Muscle of leg (tissue), 11 donors: ENCODE results near the gene CYTH4. TPM values are rescaled to one million over a fixed set of nuclear protein-coding genes. Genes with fewer than 3 reads are reported as not detected.

ENCODE experiments used
- DNase-seq: peaks from one replicate; pipeline ENCODE4 v3.0.0; 2013
- H3K27ac ChIP-seq: one replicate; pipeline ENCODE4 v1.5.1; 2013; ENCODE audit warnings: mild to moderate bottlenecking, low read length, control low read depth
- H3K27me3 ChIP-seq: one replicate; pipeline ENCODE4 v1.6.1; 2013; ENCODE audit warnings: low read length; ENCODE audit not compliant: control insufficient read depth, insufficient read depth
- H3K36me3 ChIP-seq: one replicate; pipeline ENCODE4 v1.6.1; 2013; ENCODE audit warnings: low read length; ENCODE audit not compliant: control insufficient read depth, insufficient read depth
- H3K4me1 ChIP-seq: one replicate; pipeline ENCODE4 v1.6.1; 2013; ENCODE audit warnings: low read length; ENCODE audit not compliant: control insufficient read depth, insufficient read depth
- H3K4me3 ChIP-seq: one replicate; pipeline ENCODE4 v1.5.1; 2013; ENCODE audit warnings: low read length, control low read depth
- H3K9me3 ChIP-seq: replicated peaks from 2 replicates; pipeline ENCODE4 v1.6.1; 2013; ENCODE audit warnings: low read depth, low read length; ENCODE audit not compliant: control insufficient read depth
- WGBS: methylation state at CpG from one replicate; pipeline ENCODE4 v1.1.5; 2013; ENCODE audit warnings: missing lambda C conversion rate; ENCODE audit not compliant: insufficient coverage; 5-methylcytosine and 5-hydroxymethylcytosine counted together
- polyA plus RNA-seq, 8 donors: library from polyadenylated mRNA; unstranded; fragments of 120-200 nt; gene quantifications; one replicate each; pipeline versions ENCODE4 v1.2.1 to v1.2.3, GENCODE V29; 2013; ENCODE audit warnings: inconsistent platforms in 1 of 8, low replicate concordance in 1 of 8; ENCODE audit not compliant: insufficient read length in 8 of 8, insufficient read depth in 1 of 8
- total RNA-seq: library from RNA; stranded (reverse); fragments of 120-200 nt; gene quantifications from one replicate; pipeline ENCODE4 v1.2.4, GENCODE V29; 2013

The CYTH4 gene
- total and polyA plus RNA-seq, 9 donors: 4.6 to 9.6 (median 5.8) TPM

DNA sequence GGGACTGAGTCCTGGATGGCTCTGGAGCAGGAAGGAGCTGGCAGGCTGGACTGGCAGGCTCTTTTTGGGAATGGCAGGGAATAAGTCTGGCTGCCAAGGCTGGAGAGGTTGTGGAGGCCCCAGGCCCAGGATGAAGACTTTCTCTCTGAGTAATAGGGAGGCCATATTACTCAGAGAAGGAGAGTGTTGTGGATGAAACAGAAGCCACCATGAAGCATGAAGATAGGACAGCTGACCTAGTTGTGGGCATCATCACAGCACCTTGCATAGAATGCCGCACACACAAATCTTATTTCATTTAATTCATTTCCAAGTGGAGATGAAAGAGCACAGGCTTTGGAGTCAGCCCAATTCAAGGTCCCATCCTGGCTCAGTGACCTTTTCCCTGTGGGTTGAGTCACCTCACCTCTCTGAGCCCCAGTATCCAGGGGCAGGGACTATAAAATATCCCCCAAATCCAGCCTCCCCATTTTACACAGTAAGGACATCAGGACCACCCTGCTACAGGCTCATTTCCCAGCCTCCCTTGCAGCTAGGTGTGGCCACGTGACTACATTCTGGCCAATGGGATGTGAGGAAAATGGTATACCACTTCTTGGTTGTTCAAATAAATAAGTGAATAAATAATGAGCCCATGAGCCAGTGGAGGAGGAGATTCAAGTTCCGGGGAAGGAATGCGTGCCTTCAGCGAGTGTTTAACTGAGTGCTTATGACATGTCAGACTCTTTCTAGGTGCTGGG is 9.4 kb downstream of the CYTH4 start:
- Histone ChIP-seq H3K27me3 (peaks cover 2% of the 10 kb centered on the region), H3K36me3 (no peaks in the 10 kb centered on the region), H3K4me1 (peaks cover 8% of the 10 kb centered on the region), H3K4me3 (no peak overlapping the region), H3K9me3 (peaks cover 2% of the 10 kb centered on the region), H3K27ac (no peak overlapping the region)
- DNase-seq: no peak
- WGBS: 96% methylated on average over 5 of the region's 5 CpGs

DNA sequence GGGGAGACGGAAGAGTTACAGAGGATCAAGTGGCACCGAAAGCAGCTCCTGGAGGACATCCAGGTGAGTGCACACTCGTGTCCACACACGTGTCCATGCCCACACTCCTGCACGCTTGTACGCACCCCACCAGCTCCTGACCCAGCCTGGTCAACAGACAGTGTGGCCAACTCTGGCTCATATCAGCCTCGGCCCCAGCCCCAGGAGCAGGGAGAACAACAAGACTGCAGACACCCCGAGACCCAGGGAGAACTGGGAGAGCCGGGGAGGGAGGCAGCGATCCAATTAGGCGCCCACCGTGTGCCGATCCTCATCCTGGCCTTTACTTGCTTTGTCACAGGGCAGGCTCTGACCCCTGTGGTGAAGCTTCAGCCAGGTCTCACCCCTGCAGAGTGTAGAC is 10.3 kb downstream of the CYTH4 start:
- peaks cover 2% of the 10 kb centered on the region for H3K27me3 ChIP-seq
- H3K4me3 ChIP-seq: no peak overlapping the region
- DNase-seq: no peak
- no peak overlapping the region for H3K27ac ChIP-seq
- WGBS: 87% methylated on average over 13 of the region's 13 CpGs
- H3K36me3 ChIP-seq: no peaks in the 10 kb centered on the region
- peaks cover 8% of the 10 kb centered on the region for H3K4me1 ChIP-seq
- peaks cover 2% of the 10 kb centered on the region for H3K9me3 ChIP-seq

DNA sequence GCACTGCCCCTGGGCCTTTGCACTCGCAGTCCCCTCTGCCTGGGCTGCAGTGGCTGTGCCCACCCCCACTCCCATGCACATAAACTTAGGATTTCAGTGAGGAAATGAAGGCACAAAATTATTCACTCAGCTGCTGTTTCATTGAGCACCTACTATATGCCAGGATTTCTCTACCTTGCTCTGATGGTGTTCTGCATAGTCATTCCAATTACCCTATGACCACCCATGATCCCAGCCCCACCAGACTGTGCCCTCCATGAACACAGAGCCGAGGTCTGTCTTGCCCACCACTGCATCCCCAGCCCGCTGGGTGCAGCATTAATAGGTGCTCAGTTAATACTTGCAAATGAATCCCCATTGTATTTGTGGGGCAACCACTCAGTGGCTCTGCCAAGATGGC is 10.9 kb downstream of the CYTH4 start:
- 94% methylated on average over 2 of the region's 3 CpGs for WGBS
- H3K27me3 ChIP-seq: peaks cover 2% of the 10 kb centered on the region
- peaks cover 8% of the 10 kb centered on the region for H3K4me1 ChIP-seq

DNA sequence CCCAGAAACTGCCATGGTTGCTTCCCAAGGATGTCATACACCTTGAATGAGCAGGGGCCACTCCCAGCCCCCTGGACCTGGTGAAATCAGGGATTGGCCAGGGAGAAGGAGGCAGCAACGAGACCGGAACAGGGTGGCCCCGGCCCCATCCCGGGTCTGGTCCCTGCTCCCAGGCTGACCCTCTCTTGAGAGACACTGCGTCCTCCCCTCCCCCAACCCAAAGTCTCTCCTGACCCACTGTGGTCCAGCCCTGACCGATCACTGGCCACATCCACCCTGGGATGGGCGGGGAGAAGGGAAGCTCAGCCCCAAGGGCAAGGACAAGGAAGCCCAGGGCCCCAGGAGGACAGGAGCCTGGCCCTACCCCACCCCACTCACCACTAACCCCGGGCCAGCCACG is 12.4 kb downstream of the CYTH4 start:
- Histone ChIP-seq H3K4me1 (peaks cover 8% of the 10 kb centered on the region), H3K27me3 (peaks cover 2% of the 10 kb centered on the region), H3K27ac (no peak overlapping the region), H3K4me3 (no peak overlapping the region), H3K36me3 (no peaks in the 10 kb centered on the region), H3K9me3 (peaks cover 2% of the 10 kb centered on the region)
- WGBS: 59% methylated on average over 2 of the region's 9 CpGs
- no peak for DNase-seq

More for the DNA sequence above, 10.9 kb downstream of the CYTH4 start:
- no peak overlapping the region for H3K27ac ChIP-seq
- H3K4me3 ChIP-seq: no peak overlapping the region
- no peak for DNase-seq
- H3K9me3 ChIP-seq: peaks cover 2% of the 10 kb centered on the region
- H3K36me3 ChIP-seq: no peaks in the 10 kb centered on the region

DNA sequence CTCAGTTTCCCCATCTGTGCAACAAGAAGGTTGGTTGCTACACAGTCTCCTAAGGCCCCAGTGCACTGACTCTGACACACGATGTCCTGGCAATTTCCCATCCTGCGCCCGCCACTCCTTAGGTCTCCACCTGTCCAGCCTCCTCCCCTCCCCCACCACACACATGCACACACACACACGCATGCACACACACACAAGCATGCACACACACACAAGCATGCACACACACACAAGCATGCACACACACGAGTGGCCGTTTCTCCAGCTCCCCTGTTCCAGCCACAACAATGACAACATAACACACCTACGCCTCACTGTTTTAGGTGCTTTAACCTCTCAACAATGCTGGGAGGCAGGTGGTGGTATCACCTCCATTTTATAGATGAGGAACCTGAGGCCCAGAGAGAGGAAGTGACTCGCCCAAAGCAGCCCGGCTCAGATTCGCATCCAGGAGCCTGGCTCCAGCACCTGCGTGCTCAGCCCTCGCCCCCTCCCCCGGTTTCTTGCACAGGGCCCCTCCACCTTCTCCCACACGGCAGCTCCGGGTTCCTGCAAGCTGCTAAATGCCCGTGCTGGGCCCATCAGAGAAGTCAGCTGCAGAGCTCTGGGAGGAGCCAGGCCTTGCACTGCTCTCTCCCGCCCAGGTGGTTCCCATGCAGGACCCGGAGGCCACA is 13.0 kb downstream of the CYTH4 start:
- WGBS: 51% methylated on average over 12 of the region's 18 CpGs
- Histone ChIP-seq H3K9me3 (peaks cover 2% of the 10 kb centered on the region), H3K36me3 (no peaks in the 10 kb centered on the region), H3K4me1 (peaks cover 8% of the 10 kb centered on the region), H3K27me3 (peaks cover 2% of the 10 kb centered on the region), H3K27ac (no peak overlapping the region), H3K4me3 (no peak overlapping the region)
- no peak for DNase-seq

DNA sequence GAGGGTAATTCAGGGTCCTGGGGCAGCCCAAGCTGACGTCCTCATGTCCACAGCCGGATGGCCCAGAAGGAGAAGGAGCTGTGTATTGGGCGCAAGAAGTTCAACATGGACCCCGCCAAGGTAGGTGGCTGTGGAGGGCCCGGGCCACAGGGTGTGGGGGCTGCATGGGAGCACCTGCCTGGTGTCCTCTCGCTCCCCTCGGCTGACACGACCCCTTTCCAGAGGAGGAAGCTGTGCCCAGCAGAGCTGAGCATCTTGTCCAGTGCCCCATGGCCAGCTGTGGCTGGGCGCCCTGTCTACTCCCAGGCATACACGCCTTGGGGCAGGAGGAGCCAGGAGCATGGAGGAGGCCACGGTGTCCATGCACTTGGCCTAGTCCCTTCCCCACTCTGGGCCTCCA is 13.6 kb downstream of the CYTH4 start:
- Histone ChIP-seq H3K27me3 (peaks cover 2% of the 10 kb centered on the region), H3K36me3 (no peaks in the 10 kb centered on the region), H3K4me3 (no peak overlapping the region), H3K4me1 (peaks cover 8% of the 10 kb centered on the region), H3K27ac (no peak overlapping the region), H3K9me3 (peaks cover 2% of the 10 kb centered on the region)
- WGBS: 86% methylated on average over 7 of the region's 11 CpGs
- no peak for DNase-seq

DNA sequence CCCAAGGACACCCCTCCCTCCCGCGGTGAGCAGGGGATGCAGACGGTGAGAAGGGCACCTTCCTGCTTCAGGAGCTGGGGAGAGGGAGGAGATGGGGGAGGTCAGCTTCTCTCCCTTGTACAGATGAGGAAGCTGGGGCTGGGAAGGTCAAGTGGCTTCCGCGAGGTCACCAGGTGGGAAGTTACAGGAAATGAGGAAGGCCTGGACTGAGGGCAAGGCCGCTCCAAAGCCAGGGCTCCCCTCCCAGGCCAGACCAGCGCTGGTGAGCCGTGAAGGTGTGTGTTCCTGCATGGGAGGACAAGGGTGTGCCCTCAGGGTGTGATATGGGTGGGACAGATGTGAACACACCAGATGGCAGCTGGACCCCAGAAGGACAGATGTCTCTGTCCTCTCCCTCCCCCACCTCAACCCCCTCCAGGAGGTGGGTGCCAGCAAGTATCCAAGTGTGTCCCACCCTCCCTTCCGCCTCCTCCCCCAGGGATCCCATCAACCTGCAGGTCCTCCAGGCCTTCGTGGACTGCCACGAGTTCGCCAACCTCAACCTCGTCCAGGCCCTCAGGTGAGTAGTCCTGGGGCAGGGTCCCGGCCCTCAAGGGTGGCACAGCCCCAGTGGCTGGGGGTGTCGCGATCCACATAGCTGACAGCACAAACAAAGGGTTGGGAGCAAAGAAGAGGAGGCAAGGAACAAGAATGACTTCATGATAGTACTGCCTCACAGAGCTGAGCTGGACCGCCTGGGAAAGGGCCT is 16.6 kb downstream of the CYTH4 start:
- Histone ChIP-seq H3K4me3 (no peak overlapping the region), H3K9me3 (no peaks in the 10 kb centered on the region), H3K27me3 (no peaks in the 10 kb centered on the region), H3K27ac (no peak overlapping the region), H3K36me3 (no peaks in the 10 kb centered on the region), H3K4me1 (peaks cover 13% of the 10 kb centered on the region)
- WGBS: 77% methylated on average over 10 of the region's 17 CpGs
- DNase-seq: no peak

DNA sequence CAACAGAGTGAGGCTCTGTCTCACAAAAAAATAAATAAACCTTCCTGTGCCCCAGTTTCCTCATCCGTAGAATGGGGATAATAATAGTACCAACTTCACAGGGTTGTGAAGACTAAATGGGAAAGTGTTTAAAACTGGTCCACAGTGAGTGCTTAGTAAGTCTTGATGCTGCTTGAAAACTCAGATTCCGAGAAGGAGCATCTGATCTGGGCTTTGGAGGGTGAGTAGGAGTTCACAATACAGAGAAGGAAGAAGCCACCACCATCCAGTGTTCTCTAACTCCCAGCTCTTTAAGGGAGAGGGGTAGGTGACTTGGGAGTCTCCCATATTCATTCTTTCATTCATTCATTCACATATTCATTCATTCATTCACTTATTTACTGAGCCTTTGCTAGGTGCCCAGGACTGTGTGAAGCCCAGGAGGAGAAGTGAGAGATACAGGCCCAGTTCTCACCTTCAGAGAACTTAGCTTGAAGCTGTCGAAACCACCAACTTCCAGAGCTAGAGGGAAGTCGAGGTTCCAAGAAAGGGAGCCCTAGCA is 17.7 kb downstream of the CYTH4 start:
- 100% methylated on average over 1 of the region's 4 CpGs for WGBS
- H3K9me3 ChIP-seq: no peaks in the 10 kb centered on the region
- no peak overlapping the region for H3K27ac ChIP-seq
- no peak overlapping the region for H3K4me3 ChIP-seq
- DNase-seq: no peak
- no peaks in the 10 kb centered on the region for H3K36me3 ChIP-seq
- H3K27me3 ChIP-seq: no peaks in the 10 kb centered on the region
- peaks cover 13% of the 10 kb centered on the region for H3K4me1 ChIP-seq

DNA sequence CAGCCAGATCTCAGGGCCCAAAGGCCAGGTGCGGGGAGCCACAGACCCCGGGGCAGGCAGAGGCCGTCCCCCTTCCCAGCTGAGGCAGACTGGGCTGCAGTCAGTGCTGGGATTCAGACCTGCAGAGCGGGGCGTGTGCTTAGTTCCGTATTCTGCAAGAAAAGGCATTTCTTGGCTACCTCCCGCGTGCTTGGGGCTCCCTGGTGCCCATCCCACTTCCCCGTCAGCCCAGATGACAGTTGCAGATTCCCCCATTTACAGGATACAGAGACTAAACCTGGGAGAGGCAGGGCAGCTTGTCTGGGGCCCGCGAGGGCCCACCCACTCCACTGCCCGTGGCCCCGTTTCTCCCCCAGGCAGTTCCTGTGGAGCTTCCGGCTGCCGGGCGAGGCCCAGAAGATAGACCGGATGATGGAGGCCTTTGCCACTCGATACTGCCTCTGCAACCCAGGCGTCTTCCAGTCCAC is 18.3 kb downstream of the CYTH4 start:
- H3K4me1 ChIP-seq: peaks cover 11% of the 10 kb centered on the region
- WGBS: 50% methylated on average over 16 of the region's 19 CpGs
- no peaks in the 10 kb centered on the region for H3K36me3 ChIP-seq
- no peak for DNase-seq
- no peaks in the 10 kb centered on the region for H3K27me3 ChIP-seq
- H3K4me3 ChIP-seq: no peak overlapping the region
- H3K9me3 ChIP-seq: no peaks in the 10 kb centered on the region
- no peak overlapping the region for H3K27ac ChIP-seq
